Pancreas (tissue), 10 donors: ENCODE data around the gene CACNA1I. TPM values are rescaled to one million over a fixed set of nuclear protein-coding genes. Genes with fewer than 3 reads are reported as not detected.
A peak's percentile ranks its signal among the peaks of the same experiment; 100 is the strongest.

ENCODE experiments used
- ATAC-seq, 4 donors: fragments of 200-7000 bp; cut with Tn5 transposase; one replicate each; pipeline versions ENCODE4 v1.8.0 to v1.9.1; 2020; ENCODE audit warnings: mild to moderate bottlenecking in 4 of 4, moderate library complexity in 4 of 4
- DNase-seq, 6 donors: peaks; one replicate each; pipeline ENCODE4 v3.0.0-alpha.2; 2020
- FAIRE-seq: peaks from 2 replicates; lab custom pipeline; 2012; peaks lifted over from hg19 to GRCh38; lab: Jason Lieb, UNC
- H3K27ac ChIP-seq, 4 donors: fragments of 200-600 bp; sonication (generic); 1 replicate in 3 of 4; 2 replicates in 1 of 4; pipeline versions ENCODE4 v1.5.0 to v1.8.0; 2020
- H3K27me3 ChIP-seq, 4 donors: fragments of 200-600 bp; one replicate each; pipeline ENCODE4 v1.8.0; 2021
- H3K36me3 ChIP-seq, 3 donors: fragments of 200-600 bp; sonication (generic) in 1 of 3; one replicate each; pipeline versions ENCODE4 v1.5.0 to v1.8.0; 2020 to 2021
- H3K4me1 ChIP-seq, 3 donors: fragments of 200-600 bp; one replicate each; pipeline ENCODE4 v1.8.0; 2021
- H3K4me3 ChIP-seq, 4 donors: fragments of 200-600 bp; sonication (generic) in 2 of 4; one replicate each; pipeline versions ENCODE4 v1.5.0 to v1.8.0; 2020 to 2021
- H3K9me3 ChIP-seq, 4 donors: fragments of 200-600 bp; one replicate each; pipeline ENCODE4 v1.8.0; 2021
- WGBS, 2 donors: extraction: QIAGEN DNeasy Blood & Tissue Kit; methylation state at CpG; one replicate each; pipeline ENCODE4 v1.1.7; 2013; 5-methylcytosine and 5-hydroxymethylcytosine counted together
- intact Hi-C, 3 donors: fragments of 100-400 bp; cut with DNase I; formaldehyde crosslinking; loops; one replicate each; pipeline versions ENCODE4 v1.11.1 to v1.14.2; 2022
- polyA plus RNA-seq, 2 donors: library from polyadenylated mRNA; stranded (reverse); fragments of 200-250 nt; gene quantifications; one replicate each; pipeline ENCODE4 v1.2.3, GENCODE V29; 2013
- total RNA-seq, 6 donors: library from RNA; stranded (reverse); fragmentation: NEBNext Ultra II Directional in 4 of 6; extraction: Animal tissue kit (Norgen Biotek cat#: 25700) in 4 of 6; gene quantifications; one replicate each; pipeline versions ENCODE4 v1.2.1 to v1.2.4, GENCODE V29; 2021 to 2023
- TF ChIP-seq, protein P1 (sequence below), 4 donors: fragments of 200-600 bp; sonication (generic) in 3 of 4; IDR thresholded peaks; one replicate each; pipeline versions ENCODE4 v1.5.0 to v1.8.0; 2021; ENCODE audit warnings: antibody characterized with exemption in 4 of 4
- donor health status: healthy with polysubstance abuse.
- donor health status: DM: no; HTN: no; CAD: no; lungs with moderate emphysema.
- donor health status: DM: no; HTN: no; CAD: no.
- donor health status: control.
- donor health status: control.
- donor health status: Bipolar disorder and iron deficiency.
- donor health status: DM: yes; HTN: yes; CAD: no.
- donor health status: DM: no; HTN: no; CAD: no.
- donor health status: DM: no; HTN: no; CAD: no.
- donor health status: DM: yes; HTN: yes; CAD: no.

The CACNA1I gene
- total and polyA plus RNA-seq, 8 donors: 0.04 to 0.21 (median 0.07) TPM

GRCh38 chr22:39623603-39624500 lies 53.3 kb downstream of the CACNA1I start:
- WGBS, 2 donors: 47 to 58% methylated on average over 28 of the region's 28 CpGs
- Histone ChIP-seq H3K27ac (no peak overlapping the region), H3K4me1 (no peaks in the 10 kb centered on the region), H3K36me3 (no peaks in the 10 kb centered on the region), H3K4me3 (no peak overlapping the region), H3K9me3 (no peaks in the 10 kb centered on the region), H3K27me3 (no peaks in the 10 kb centered on the region)
- no peak for FAIRE-seq
- TF ChIP-seq, protein P1, sequence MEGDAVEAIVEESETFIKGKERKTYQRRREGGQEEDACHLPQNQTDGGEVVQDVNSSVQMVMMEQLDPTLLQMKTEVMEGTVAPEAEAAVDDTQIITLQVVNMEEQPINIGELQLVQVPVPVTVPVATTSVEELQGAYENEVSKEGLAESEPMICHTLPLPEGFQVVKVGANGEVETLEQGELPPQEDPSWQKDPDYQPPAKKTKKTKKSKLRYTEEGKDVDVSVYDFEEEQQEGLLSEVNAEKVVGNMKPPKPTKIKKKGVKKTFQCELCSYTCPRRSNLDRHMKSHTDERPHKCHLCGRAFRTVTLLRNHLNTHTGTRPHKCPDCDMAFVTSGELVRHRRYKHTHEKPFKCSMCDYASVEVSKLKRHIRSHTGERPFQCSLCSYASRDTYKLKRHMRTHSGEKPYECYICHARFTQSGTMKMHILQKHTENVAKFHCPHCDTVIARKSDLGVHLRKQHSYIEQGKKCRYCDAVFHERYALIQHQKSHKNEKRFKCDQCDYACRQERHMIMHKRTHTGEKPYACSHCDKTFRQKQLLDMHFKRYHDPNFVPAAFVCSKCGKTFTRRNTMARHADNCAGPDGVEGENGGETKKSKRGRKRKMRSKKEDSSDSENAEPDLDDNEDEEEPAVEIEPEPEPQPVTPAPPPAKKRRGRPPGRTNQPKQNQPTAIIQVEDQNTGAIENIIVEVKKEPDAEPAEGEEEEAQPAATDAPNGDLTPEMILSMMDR (IDR thresholded peaks at IDR 0.05): no peak
- intact Hi-C loops: no loop called here
- ATAC-seq: no peak
- peak in 1 of 6 donors; percentile 31 for DNase-seq

DNA sequence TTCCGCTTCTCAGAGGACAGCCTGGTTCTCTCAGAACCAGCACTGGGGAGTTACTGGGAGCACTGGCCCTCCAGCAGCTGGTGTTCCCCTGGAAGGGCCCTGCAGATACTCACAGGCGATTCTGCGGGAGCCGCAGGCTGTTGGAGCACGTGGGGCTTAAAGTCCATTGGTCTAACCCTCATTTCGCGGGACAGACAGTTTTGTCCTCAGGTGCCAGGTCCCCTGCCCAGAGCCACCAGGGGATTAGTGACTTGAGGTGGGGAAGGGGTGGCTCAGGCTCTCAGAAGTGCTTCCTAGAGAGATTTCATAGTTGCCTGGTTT lies 53.9 kb downstream of the CACNA1I start:
- TF ChIP-seq, protein P1 (IDR thresholded peaks at IDR 0.05): no peak
- no peaks in the 10 kb centered on the region for H3K9me3 ChIP-seq
- DNase-seq (no peak), FAIRE-seq (no peak), ATAC-seq (no peak)
- no peak overlapping the region for H3K4me3 ChIP-seq
- no peaks in the 10 kb centered on the region for H3K27me3 ChIP-seq
- WGBS, 2 donors: 8 to 14% methylated on average over 7 of the region's 7 CpGs
- H3K36me3 ChIP-seq: no peaks in the 10 kb centered on the region
- no peaks in the 10 kb centered on the region for H3K4me1 ChIP-seq
- no peak overlapping the region for H3K27ac ChIP-seq
- intact Hi-C loops: no loop called here

- TF ChIP-seq, protein P1 (IDR thresholded peaks at IDR 0.05): no peak
- WGBS, 2 donors: 45 to 56% methylated on average over 22 of the region's 22 CpGs
- Histone ChIP-seq H3K27me3 (no peaks in the 10 kb centered on the region), H3K4me3 (no peak overlapping the region), H3K36me3 (no peaks in the 10 kb centered on the region), H3K4me1 (no peaks in the 10 kb centered on the region), H3K27ac (no peak overlapping the region), H3K9me3 (no peaks in the 10 kb centered on the region)
- ATAC-seq (no peak), FAIRE-seq (no peak), DNase-seq (peak in 1 of 6 donors; percentile 26)
- intact Hi-C loops: no loop called here
These were observed 55.3 kb downstream of the CACNA1I start for GRCh38 chr22:39625569-39626537.

- Histone ChIP-seq H3K27me3 (no peaks in the 10 kb centered on the region), H3K9me3 (no peaks in the 10 kb centered on the region), H3K4me3 (no peak overlapping the region), H3K27ac (no peak overlapping the region), H3K36me3 (no peaks in the 10 kb centered on the region), H3K4me1 (no peaks in the 10 kb centered on the region)
- DNase-seq (peak in 1 of 6 donors; percentile 29), FAIRE-seq (no peak), ATAC-seq (no peak)
- intact Hi-C loops: no loop called here
- 67 to 72% methylated on average over 14 of the region's 14 CpGs for WGBS, 2 donors
- TF ChIP-seq, protein P1 (IDR thresholded peaks at IDR 0.05): no peak
These were observed 56.7 kb downstream of the CACNA1I start for GRCh38 chr22:39627208-39627607.
